Measurements from ENCODE around the gene EN2. TPM values are rescaled to one million over a fixed set of nuclear protein-coding genes. Genes with fewer than 3 reads are reported as not detected.

Gene EN2
- total and polyA plus RNA-seq, 2 of the 13 experiments (the other 11 are each of a cell fraction or from before 2014, with no cell fraction given) = not detected

DNA sequence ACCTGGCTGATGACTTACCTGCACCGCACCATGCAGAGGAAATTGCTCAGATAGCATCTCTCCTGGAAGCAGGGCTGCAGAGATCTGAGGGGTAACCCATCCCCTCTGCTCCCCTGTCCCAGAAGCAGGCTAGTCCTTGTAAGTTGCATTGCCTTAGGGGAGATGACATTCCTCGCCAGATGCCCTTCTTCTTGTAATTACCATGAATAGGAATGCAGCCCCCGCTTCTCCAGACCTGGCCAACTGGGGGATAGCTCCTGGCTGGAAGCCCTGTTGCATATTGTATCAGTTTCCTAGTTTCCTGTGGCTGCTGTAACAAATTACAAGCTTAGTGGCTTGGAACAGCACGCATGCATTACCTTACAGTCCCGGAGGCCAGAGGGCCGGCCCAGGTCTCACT is 47.5 kb upstream of the EN2 start:
- Histone ChIP-seq H3K79me2 (ENCODE audit: insufficient read depth, low read length) (no peaks in the 10 kb centered on the region), H3K4me3 (replicated peaks in 1 of 3; ENCODE audit: insufficient read depth in 1 of 3, low read depth in 2 of 3, low read length in 3 of 3) (no peak overlapping the region), H3K4me1 (ENCODE audit: insufficient read depth, low read length) (no peaks in the 10 kb centered on the region), H4K20me1 (ENCODE audit: insufficient read depth, low read length) (no peaks in the 10 kb centered on the region), H3K9ac (ENCODE audit: insufficient read depth, low read depth, low read length) (no peak overlapping the region), H3K27me3 (ENCODE audit: control insufficient read depth in 1 of 2, insufficient read depth in 2 of 2, low read length in 2 of 2) (peaks cover 3 to 46% of the 10 kb centered on the region in 2 experiments; a peak in 4 of 5 replicates), H2AFZ (ENCODE audit: low read length) (no peak overlapping the region), H3K4me2 (ENCODE audit: low read depth, low read length) (no peak overlapping the region), H3K36me3 (replicated peaks in 1 of 2; ENCODE audit: control insufficient read depth in 1 of 2, insufficient read depth in 2 of 2, low read length in 2 of 2) (no peaks in the 10 kb centered on the region), H3K27ac (ENCODE audit: extremely low read length, insufficient read depth, low read length) (no peak overlapping the region), H3K9me3 (ENCODE audit: low read length) (no peaks in the 10 kb centered on the region)
- no TSS peak for BruUV-seq (replicated peaks)
- ATAC-seq = no peak
- ChIA-PET POLR2A (no interaction called here), CTCF (ENCODE audit: low intra/inter-chr PET ratio, low total read pairs) (no interaction called here)
- 19% methylated on average over 2 of the region's 6 CpGs for WGBS (ENCODE audit: low lambda C conversion rate)
- TF ChIP-seq PCBP2 (optimal IDR thresholded peaks at IDR 0.05; ENCODE audit: low read depth, low read length, poor library complexity, severe bottlenecking) = no peak
- TF ChIP-seq CHD4 (IDR thresholded peaks at IDR 0.05; ENCODE audit: borderline replicate concordance, low read length) = no peak
- TF ChIP-seq SOX5 (CRISPR knock-in tag; IDR thresholded peaks at IDR 0.05; ENCODE audit: borderline replicate concordance) = no peak
- TF ChIP-seq, protein P1, sequence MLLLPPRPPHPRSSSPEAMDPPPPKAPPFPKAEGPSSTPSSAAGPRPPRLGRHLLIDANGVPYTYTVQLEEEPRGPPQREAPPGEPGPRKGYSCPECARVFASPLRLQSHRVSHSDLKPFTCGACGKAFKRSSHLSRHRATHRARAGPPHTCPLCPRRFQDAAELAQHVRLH (CRISPR knock-in tag; IDR thresholded peaks at IDR 0.05; ENCODE audit: borderline replicate concordance, low read depth) = no peak
- TF ChIP-seq TBX2 (CRISPR knock-in tag; IDR thresholded peaks at IDR 0.05; ENCODE audit: borderline replicate concordance) = no peak
- TF ChIP-seq, protein P2, sequence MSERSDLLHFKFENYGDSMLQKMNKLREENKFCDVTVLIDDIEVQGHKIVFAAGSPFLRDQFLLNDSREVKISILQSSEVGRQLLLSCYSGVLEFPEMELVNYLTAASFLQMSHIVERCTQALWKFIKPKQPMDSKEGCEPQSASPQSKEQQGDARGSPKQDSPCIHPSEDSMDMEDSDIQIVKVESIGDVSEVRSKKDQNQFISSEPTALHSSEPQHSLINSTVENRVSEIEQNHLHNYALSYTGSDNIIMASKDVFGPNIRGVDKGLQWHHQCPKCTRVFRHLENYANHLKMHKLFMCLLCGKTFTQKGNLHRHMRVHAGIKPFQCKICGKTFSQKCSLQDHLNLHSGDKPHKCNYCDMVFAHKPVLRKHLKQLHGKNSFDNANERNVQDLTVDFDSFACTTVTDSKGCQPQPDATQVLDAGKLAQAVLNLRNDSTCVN (CRISPR knock-in tag; IDR thresholded peaks at IDR 0.05; ENCODE audit: borderline replicate concordance) = no peak
- TF ChIP-seq ZBTB21 (CRISPR knock-in tag; IDR thresholded peaks at IDR 0.05) = no peak
- no peak for TF ChIP-seq BRD4 (CRISPR knock-in tag; IDR thresholded peaks at IDR 0.05)
- TF ChIP-seq ATF7-NPFF (CRISPR knock-in tag; IDR thresholded peaks at IDR 0.05; ENCODE audit: low read depth) = no peak
- no peak for TF ChIP-seq CERS6 (CRISPR knock-in tag; IDR thresholded peaks at IDR 0.05)
- no peak for TF ChIP-seq ZHX2 (IDR thresholded peaks at IDR 0.05; ENCODE audit: low read depth)
- TF ChIP-seq ZHX2 (CRISPR knock-in tag; IDR thresholded peaks at IDR 0.05; ENCODE audit: borderline replicate concordance) = no peak
- no peak for TF ChIP-seq ZBTB42 (CRISPR knock-in tag; IDR thresholded peaks at IDR 0.05)
- TF ChIP-seq ZNF891 (CRISPR knock-in tag; IDR thresholded peaks at IDR 0.05) = no peak
- TF ChIP-seq ZSCAN31 (CRISPR knock-in tag; IDR thresholded peaks at IDR 0.05; ENCODE audit: low read depth) = no peak
- no peak for TF ChIP-seq CC2D1A (CRISPR knock-in tag; IDR thresholded peaks at IDR 0.05)
- no peak for TF ChIP-seq ERF (CRISPR knock-in tag; IDR thresholded peaks at IDR 0.05)
- no peak for DNase-seq (ENCODE audit: low spot score)
- intact Hi-C loops (cut with micrococcal nuclease; ENCODE audit: unreplicated experiment) (loop anchor here (10.0 kb wide), 2 partner anchors 324 to 354 kb away; no protein-coding TSS in a partner anchor), in situ Hi-C loops (cut with HindIII; ENCODE audit: extremely low pct_ligation_motif_present, low pct_unique_long_range_greater_than_20kb) (no loop called here)
- no peak for FAIRE-seq

All from HepG2 (cell line).